HEK293T (cell line): ENCODE measurements around the gene SPEM3.

Source experiments
- NFRKB ChIP-seq: fragments of 450-650 bp; IDR thresholded peaks from 2 replicates; pipeline ENCODE4 v1.6.1; 2016; ENCODE audit warnings: mild to moderate bottlenecking, moderate library complexity
- TF ChIP-seq, protein P1 (sequence below): fragments of 450-650 bp; IDR thresholded peaks from 2 replicates; pipeline ENCODE4 v1.6.1; 2016

DNA sequence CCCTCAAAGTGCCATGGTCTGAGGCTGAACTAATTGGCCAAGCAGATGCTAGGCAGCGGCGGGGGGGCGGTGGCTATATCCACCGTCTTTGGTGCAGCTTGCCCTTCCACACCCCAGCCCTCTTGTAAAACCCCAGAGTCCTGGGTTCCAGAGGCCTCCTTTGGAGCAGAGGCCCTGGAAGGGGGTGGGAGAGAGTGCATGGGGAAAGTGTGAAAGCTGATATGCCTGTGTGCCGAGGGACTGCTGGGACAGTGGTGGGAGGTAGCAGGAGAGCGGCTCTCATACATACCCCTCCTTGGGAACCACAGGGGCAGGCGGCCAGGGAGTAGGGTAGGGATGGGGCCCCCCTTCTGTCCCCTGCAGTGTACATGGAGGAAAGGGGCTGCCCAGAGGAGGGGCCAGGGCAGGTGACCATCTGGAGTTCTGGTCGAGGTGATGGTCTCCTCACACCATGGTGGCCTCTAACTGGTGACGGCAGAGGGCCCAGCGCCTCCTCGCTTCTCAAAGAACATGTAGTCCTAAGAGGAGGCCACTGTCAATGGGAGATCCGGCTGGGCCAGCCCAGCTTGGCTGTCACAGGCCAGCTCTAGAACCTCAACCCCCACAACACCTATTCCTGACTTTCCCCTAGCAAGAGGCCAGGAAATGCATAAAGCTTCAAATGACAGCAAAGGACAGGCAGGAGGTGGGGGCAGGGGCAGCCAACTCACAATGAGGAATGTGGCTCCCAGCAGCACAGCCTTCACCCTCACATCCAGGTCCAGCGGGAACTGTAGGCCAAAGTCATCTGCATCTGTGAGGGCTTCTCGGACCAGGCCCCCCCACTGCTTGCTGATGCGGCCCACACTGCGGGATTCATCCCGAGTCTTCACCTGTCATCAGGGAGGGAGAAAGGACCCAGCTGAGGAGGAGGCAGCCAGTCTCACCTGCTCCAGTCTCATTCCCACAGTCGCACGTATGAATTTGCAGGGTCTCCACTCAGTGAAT lies 38.4 kb upstream of the SPEM3 start:
- TF ChIP-seq, protein P1, sequence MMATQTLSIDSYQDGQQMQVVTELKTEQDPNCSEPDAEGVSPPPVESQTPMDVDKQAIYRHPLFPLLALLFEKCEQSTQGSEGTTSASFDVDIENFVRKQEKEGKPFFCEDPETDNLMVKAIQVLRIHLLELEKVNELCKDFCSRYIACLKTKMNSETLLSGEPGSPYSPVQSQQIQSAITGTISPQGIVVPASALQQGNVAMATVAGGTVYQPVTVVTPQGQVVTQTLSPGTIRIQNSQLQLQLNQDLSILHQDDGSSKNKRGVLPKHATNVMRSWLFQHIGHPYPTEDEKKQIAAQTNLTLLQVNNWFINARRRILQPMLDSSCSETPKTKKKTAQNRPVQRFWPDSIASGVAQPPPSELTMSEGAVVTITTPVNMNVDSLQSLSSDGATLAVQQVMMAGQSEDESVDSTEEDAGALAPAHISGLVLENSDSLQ = no peak
- no peak for TF ChIP-seq NFRKB
